ENCODE data around the gene SPACA6.

SPACA6 gene

GRCh38 chr19:51703575-51704515 is 10.7 kb downstream of the SPACA6 start:
- no peak for TF ChIP-seq JUND (IDR thresholded peaks at IDR 0.05; ENCODE audit: low read depth)
- in situ Hi-C loops (cut with HindIII; ENCODE audit: low pct_unique_long_range_greater_than_20kb, low sequenced_read_pairs), result no loop called here
- DNase-seq (ENCODE audit: low read depth in 1 of 2, low spot score in 1 of 2), result peak; percentile 83 to 90

GRCh38 chr19:51704626-51705025 is 11.5 kb downstream of the SPACA6 start:
- in situ Hi-C loops (cut with HindIII; ENCODE audit: low pct_unique_long_range_greater_than_20kb, low sequenced_read_pairs), result no loop called here
- DNase-seq (ENCODE audit: low read depth in 1 of 2, low spot score in 1 of 2), result no peak
- no peak for TF ChIP-seq JUND (IDR thresholded peaks at IDR 0.05; ENCODE audit: low read depth)

- DNase-seq (ENCODE audit: low read depth in 1 of 2, low spot score in 1 of 2), result no peak
- no peak for TF ChIP-seq JUND (IDR thresholded peaks at IDR 0.05; ENCODE audit: low read depth)
- in situ Hi-C loops (cut with HindIII; ENCODE audit: low pct_unique_long_range_greater_than_20kb, low sequenced_read_pairs), result no loop called here
Measured at GRCh38 chr19:51706296-51706695, 13.2 kb downstream of the SPACA6 start.

- in situ Hi-C loops (cut with HindIII; ENCODE audit: low pct_unique_long_range_greater_than_20kb, low sequenced_read_pairs), result no loop called here
- TF ChIP-seq JUND (IDR thresholded peaks at IDR 0.05; ENCODE audit: low read depth), result no peak
Measured at GRCh38 chr19:51706885-51707284, 13.8 kb downstream of the SPACA6 start.

GRCh38 chr19:51708811-51709210 is 15.7 kb downstream of the SPACA6 start:
- no peak for TF ChIP-seq JUND (IDR thresholded peaks at IDR 0.05; ENCODE audit: low read depth)
- in situ Hi-C loops (cut with HindIII; ENCODE audit: low pct_unique_long_range_greater_than_20kb, low sequenced_read_pairs), result no loop called here
- DNase-seq (ENCODE audit: low read depth in 1 of 2, low spot score in 1 of 2), result no peak

More at GRCh38 chr19:51706885-51707284, 13.8 kb downstream of the SPACA6 start:
- DNase-seq (ENCODE audit: low read depth in 1 of 2, low spot score in 1 of 2), result no peak

- in situ Hi-C loops (cut with HindIII; ENCODE audit: low pct_unique_long_range_greater_than_20kb, low sequenced_read_pairs), result no loop called here
- TF ChIP-seq JUND (IDR thresholded peaks at IDR 0.05; ENCODE audit: low read depth), result no peak
- no peak for DNase-seq (ENCODE audit: low read depth in 1 of 2, low spot score in 1 of 2)
Measured at GRCh38 chr19:51709575-51709974, 16.4 kb downstream of the SPACA6 start.

GRCh38 chr19:51710163-51710562 is 17.0 kb downstream of the SPACA6 start:
- no peak for DNase-seq (ENCODE audit: low read depth in 1 of 2, low spot score in 1 of 2)
- in situ Hi-C loops (cut with HindIII; ENCODE audit: low pct_unique_long_range_greater_than_20kb, low sequenced_read_pairs), result no loop called here
- no peak for TF ChIP-seq JUND (IDR thresholded peaks at IDR 0.05; ENCODE audit: low read depth)

GRCh38 chr19:51711702-51712101 is 18.6 kb downstream of the SPACA6 start:
- no peak for DNase-seq (ENCODE audit: low read depth in 1 of 2, low spot score in 1 of 2)
- no peak for TF ChIP-seq JUND (IDR thresholded peaks at IDR 0.05; ENCODE audit: low read depth)
- in situ Hi-C loops (cut with HindIII; ENCODE audit: low pct_unique_long_range_greater_than_20kb, low sequenced_read_pairs), result no loop called here

GRCh38 chr19:51712461-51713081 is 19.4 kb downstream of the SPACA6 start:
- in situ Hi-C loops (cut with HindIII; ENCODE audit: low pct_unique_long_range_greater_than_20kb, low sequenced_read_pairs), result no loop called here
- DNase-seq (ENCODE audit: low read depth in 1 of 2, low spot score in 1 of 2), result peak; percentile 80 to 81
- TF ChIP-seq JUND (IDR thresholded peaks at IDR 0.05; ENCODE audit: low read depth), result no peak

GRCh38 chr19:51713319-51714285 is 20.5 kb downstream of the SPACA6 start:
- in situ Hi-C loops (cut with HindIII; ENCODE audit: low pct_unique_long_range_greater_than_20kb, low sequenced_read_pairs), result no loop called here
- no peak for TF ChIP-seq JUND (IDR thresholded peaks at IDR 0.05; ENCODE audit: low read depth)
- DNase-seq (ENCODE audit: low read depth in 1 of 2, low spot score in 1 of 2), result no peak

- no peak for DNase-seq (ENCODE audit: low read depth in 1 of 2, low spot score in 1 of 2)
- TF ChIP-seq JUND (IDR thresholded peaks at IDR 0.05; ENCODE audit: low read depth), result no peak
- in situ Hi-C loops (cut with HindIII; ENCODE audit: low pct_unique_long_range_greater_than_20kb, low sequenced_read_pairs), result no loop called here
Measured at GRCh38 chr19:51714848-51715247, 21.7 kb downstream of the SPACA6 start.

- in situ Hi-C loops (cut with HindIII; ENCODE audit: low pct_unique_long_range_greater_than_20kb, low sequenced_read_pairs), result no loop called here
- no peak for DNase-seq (ENCODE audit: low read depth in 1 of 2, low spot score in 1 of 2)
- TF ChIP-seq JUND (IDR thresholded peaks at IDR 0.05; ENCODE audit: low read depth), result no peak
Measured at GRCh38 chr19:51715850-51716249, 22.7 kb downstream of the SPACA6 start.

Measured in T47D (cell line).